OCI-LY7 (cell line): ENCODE results near the gene MS4A18. TPM values are rescaled to one million over a fixed set of nuclear protein-coding genes. Genes with fewer than 3 reads are reported as not detected.

Source experiments
- BruUV-seq: library from RNA; stranded (reverse); fragments of 400-500 nt; replicated peaks from 2 replicates; lab custom pipeline; 2021; lab: Mats Ljungman, UMichigan
- CTCF ChIA-PET: fragments of 300-600 bp; sonication (Branson Sonifier 250); formaldehyde crosslinking; loops from one replicate; lab custom pipeline; 2022; ENCODE audit warnings: antibody characterized with exemption; ENCODE audit not compliant: unreplicated experiment; lab: Charles Lee
- POLR2A ChIA-PET: fragments of 300-600 bp; sonication (Branson Sonifier 250); formaldehyde crosslinking; loops from one replicate; lab custom pipeline; 2022; ENCODE audit warnings: antibody characterized with exemption; lab: Charles Lee
- DNase-seq: peaks from one replicate; pipeline ENCODE4 v3.0.0-alpha.2; 2015; ENCODE audit warnings: low spot score
- H2AFZ ChIP-seq: fragments of 200-600 bp; sonication (generic), shearing (Covaris generic); 2 replicates; pipeline ENCODE4 v1.6.1; 2014; ENCODE audit warnings: mild to moderate bottlenecking, antibody characterized with exemption, low read length, moderate library complexity
- H3K27ac ChIP-seq: fragments of 200-600 bp; sonication (generic); 2 replicates; pipeline ENCODE4 v1.5.1; 2014; ENCODE audit warnings: mixed run types, low read depth, mild to moderate bottlenecking, moderate library complexity, low read length, inconsistent platforms; ENCODE audit not compliant: poor library complexity, severe bottlenecking
- H3K36me3 ChIP-seq: fragments of 200-600 bp; sonication (generic); 2 replicates; pipeline ENCODE4 v1.6.1; 2014; ENCODE audit warnings: mild to moderate bottlenecking, antibody characterized with exemption, low read length, moderate library complexity, mixed read lengths; ENCODE audit not compliant: insufficient read depth
- H3K4me1 ChIP-seq: fragments of 200-600 bp; sonication (generic); 2 replicates; pipeline ENCODE4 v1.5.1; 2014; ENCODE audit warnings: mild to moderate bottlenecking, low read length; ENCODE audit not compliant: insufficient read depth, poor library complexity, severe bottlenecking
- H3K4me2 ChIP-seq: fragments of 200-600 bp; sonication (generic); 2 replicates; pipeline ENCODE4 v1.6.1; 2014; ENCODE audit warnings: mild to moderate bottlenecking, low read length
- H3K4me3 ChIP-seq: fragments of 200-600 bp; sonication (generic); 2 replicates; pipeline ENCODE4 v1.5.1; 2014; ENCODE audit warnings: mild to moderate bottlenecking, low read depth, low read length; ENCODE audit not compliant: poor library complexity, severe bottlenecking
- H3K79me2 ChIP-seq: fragments of 200-600 bp; sonication (generic); 2 replicates; pipeline ENCODE4 v1.6.1; 2016; ENCODE audit warnings: low read depth, mild to moderate bottlenecking, low read length, moderate library complexity, mixed read lengths; ENCODE audit not compliant: insufficient read depth
- H3K9me2 ChIP-seq: fragments of 200-600 bp; sonication (generic); 2 replicates; pipeline ENCODE4 v1.6.1; 2016; ENCODE audit warnings: mild to moderate bottlenecking, low read length, mixed read lengths; ENCODE audit not compliant: insufficient read depth
- H3K9me3 ChIP-seq: fragments of 200-600 bp; sonication (generic); 2 replicates; pipeline ENCODE4 v1.6.1; 2014; ENCODE audit warnings: mild to moderate bottlenecking, mixed run types, low read length, mixed read lengths
- H4K20me1 ChIP-seq: fragments of 200-600 bp; sonication (generic); 2 replicates; pipeline ENCODE4 v1.6.1; 2014; ENCODE audit warnings: mild to moderate bottlenecking, antibody characterized with exemption, low read length, moderate library complexity, mixed read lengths; ENCODE audit not compliant: insufficient read depth
- EZH2phosphoT487 ChIP-seq: fragments of 200-600 bp; sonication (generic); IDR thresholded peaks from 2 replicates; pipeline ENCODE4 v1.6.1; 2018; ENCODE audit warnings: low read depth, borderline replicate concordance, mild to moderate bottlenecking, mixed run types, antibody characterized with exemption, low read length, moderate library complexity, mixed read lengths
- intact Hi-C: fragments of 100-400 bp; cut with micrococcal nuclease; formaldehyde crosslinking; loops from one replicate; pipeline ENCODE4 v1.10.0; 2022; ENCODE audit not compliant: unreplicated experiment
- total RNA-seq, 2 experiments: library from RNA; depleted of rRNA in 1 of 2; stranded (reverse); fragments of >200 nt in 1 of 2; shearing (Covaris generic) in 1 of 2; gene quantifications; 2 replicates each; pipeline ENCODE4 v1.2.3, GENCODE V29; 2014 to 2022
- TF ChIP-seq, protein P1 (sequence below): fragments of 200-600 bp; sonication (generic); conservative IDR thresholded peaks from 2 replicates; pipeline ENCODE4 v1.5.1; 2014; ENCODE audit warnings: mild to moderate bottlenecking, antibody characterized with exemption, low read length, moderate library complexity, mixed read lengths

MS4A18 gene
- total RNA-seq, 2 experiments from 2014 or later, result not detected

DNA sequence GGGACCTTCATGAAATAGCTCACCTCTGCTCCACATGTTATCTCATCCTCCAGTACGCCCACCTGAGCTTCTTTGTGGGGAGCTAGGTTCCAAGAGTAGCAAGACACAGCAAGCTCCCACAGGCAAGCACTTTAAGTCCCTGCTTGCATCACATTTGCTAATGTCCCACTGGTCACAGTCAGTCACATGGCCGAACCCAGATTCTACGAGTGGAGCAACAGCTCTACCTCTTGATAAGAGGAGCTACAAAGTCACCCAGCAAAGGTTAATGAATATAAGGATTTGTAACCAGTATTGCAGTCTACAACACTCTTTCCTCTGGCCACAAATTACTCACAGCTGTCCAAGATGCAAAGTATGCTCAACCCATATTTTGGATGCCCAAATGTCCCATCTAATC lies 16.9 kb downstream of the MS4A18 start:
- no peak overlapping the region for H3K27ac ChIP-seq
- no peak for DNase-seq
- CTCF ChIA-PET, result no interaction called here

DNA sequence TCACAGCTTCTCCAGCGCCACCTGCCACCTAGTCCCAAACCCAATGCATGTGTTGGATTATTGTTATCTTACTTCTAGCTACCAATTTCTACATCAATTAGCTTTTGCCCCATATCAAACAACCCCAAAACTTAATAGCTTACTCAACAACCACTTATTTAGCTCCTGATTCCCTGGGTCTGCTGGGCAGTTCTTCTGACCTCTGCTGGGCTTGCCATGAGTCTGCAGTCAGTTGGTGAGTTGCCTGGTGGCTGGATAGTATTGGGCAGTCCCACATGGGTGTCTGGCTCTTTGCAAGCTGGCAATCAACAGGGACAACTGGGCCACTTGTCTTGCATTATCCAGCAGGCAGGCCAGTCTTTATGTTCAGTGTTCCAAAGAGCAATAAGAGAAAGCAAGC lies 18.5 kb downstream of the MS4A18 start:
- Histone ChIP-seq H3K9me3 (no peaks in the 10 kb centered on the region), H3K27ac (no peak overlapping the region), H2AFZ (no peak overlapping the region), H3K79me2 (no peaks in the 10 kb centered on the region), H3K4me3 (no peak overlapping the region), H3K36me3 (no peaks in the 10 kb centered on the region), H3K9me2 (no peaks in the 10 kb centered on the region), H3K4me2 (no peak overlapping the region), H4K20me1 (no peaks in the 10 kb centered on the region), H3K4me1 (no peaks in the 10 kb centered on the region)
- ChIA-PET POLR2A (no interaction called here), CTCF (no interaction called here)
- TF ChIP-seq EZH2phosphoT487, result no peak
- TF ChIP-seq, protein P1, sequence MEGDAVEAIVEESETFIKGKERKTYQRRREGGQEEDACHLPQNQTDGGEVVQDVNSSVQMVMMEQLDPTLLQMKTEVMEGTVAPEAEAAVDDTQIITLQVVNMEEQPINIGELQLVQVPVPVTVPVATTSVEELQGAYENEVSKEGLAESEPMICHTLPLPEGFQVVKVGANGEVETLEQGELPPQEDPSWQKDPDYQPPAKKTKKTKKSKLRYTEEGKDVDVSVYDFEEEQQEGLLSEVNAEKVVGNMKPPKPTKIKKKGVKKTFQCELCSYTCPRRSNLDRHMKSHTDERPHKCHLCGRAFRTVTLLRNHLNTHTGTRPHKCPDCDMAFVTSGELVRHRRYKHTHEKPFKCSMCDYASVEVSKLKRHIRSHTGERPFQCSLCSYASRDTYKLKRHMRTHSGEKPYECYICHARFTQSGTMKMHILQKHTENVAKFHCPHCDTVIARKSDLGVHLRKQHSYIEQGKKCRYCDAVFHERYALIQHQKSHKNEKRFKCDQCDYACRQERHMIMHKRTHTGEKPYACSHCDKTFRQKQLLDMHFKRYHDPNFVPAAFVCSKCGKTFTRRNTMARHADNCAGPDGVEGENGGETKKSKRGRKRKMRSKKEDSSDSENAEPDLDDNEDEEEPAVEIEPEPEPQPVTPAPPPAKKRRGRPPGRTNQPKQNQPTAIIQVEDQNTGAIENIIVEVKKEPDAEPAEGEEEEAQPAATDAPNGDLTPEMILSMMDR, result no peak
- no TSS peak for BruUV-seq
- intact Hi-C loops, result no loop called here
- DNase-seq, result no peak

More for the DNA sequence above, 16.9 kb downstream of the MS4A18 start:
- no peaks in the 10 kb centered on the region for H3K36me3 ChIP-seq
- no peaks in the 10 kb centered on the region for H3K9me2 ChIP-seq
- no peak overlapping the region for H2AFZ ChIP-seq
- no peaks in the 10 kb centered on the region for H3K4me1 ChIP-seq
- TF ChIP-seq, protein P1, result no peak
- TF ChIP-seq EZH2phosphoT487, result no peak
- no peaks in the 10 kb centered on the region for H3K9me3 ChIP-seq
- intact Hi-C loops, result no loop called here
- POLR2A ChIA-PET, result no interaction called here
- no peak overlapping the region for H3K4me3 ChIP-seq
- no TSS peak for BruUV-seq
- H4K20me1 ChIP-seq, result no peaks in the 10 kb centered on the region
- no peaks in the 10 kb centered on the region for H3K79me2 ChIP-seq
- H3K4me2 ChIP-seq, result no peak overlapping the region

DNA sequence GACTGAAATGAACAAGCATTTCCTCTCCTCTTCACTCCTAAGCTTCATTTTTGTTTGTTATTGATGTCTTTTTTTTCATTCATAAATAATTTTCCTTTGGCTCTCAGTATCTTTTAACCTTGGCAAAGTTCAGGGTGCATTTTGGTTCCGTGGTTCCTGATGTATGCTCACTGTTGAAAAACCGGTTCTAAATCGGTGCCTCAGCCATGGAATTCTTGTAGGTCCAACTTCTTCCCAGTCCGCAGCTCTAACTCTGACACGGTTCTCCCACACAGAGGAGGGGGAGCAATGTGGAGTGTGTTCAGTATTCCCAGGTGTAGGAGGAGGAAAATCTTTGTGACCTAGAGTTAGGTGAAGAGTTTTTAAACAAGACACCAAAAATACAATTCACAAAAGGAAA lies 19.6 kb downstream of the MS4A18 start:
- H3K79me2 ChIP-seq, result no peaks in the 10 kb centered on the region
- no TSS peak for BruUV-seq
- no peaks in the 10 kb centered on the region for H3K4me1 ChIP-seq
- H3K4me2 ChIP-seq, result no peak overlapping the region
- no peaks in the 10 kb centered on the region for H4K20me1 ChIP-seq
- H3K4me3 ChIP-seq, result no peak overlapping the region
- no peak overlapping the region for H3K27ac ChIP-seq
- no peaks in the 10 kb centered on the region for H3K9me3 ChIP-seq
- DNase-seq, result no peak
- intact Hi-C loops, result no loop called here
- ChIA-PET CTCF (no interaction called here), POLR2A (no interaction called here)
- no peaks in the 10 kb centered on the region for H3K36me3 ChIP-seq
- no peak for TF ChIP-seq EZH2phosphoT487
- TF ChIP-seq, protein P1, result no peak
- no peaks in the 10 kb centered on the region for H3K9me2 ChIP-seq
- H2AFZ ChIP-seq, result no peak overlapping the region
